GM19328 (cell line): ENCODE data around the gene KCNC3.

Experiments
- ATAC-seq: cut with Tn5 transposase; IDR thresholded peaks from one replicate; pipeline ENCODE4 v1.9.1; 2021; ENCODE audit warnings: mild to moderate bottlenecking, moderate library complexity; ENCODE audit not compliant: unreplicated experiment

The KCNC3 gene

DNA sequence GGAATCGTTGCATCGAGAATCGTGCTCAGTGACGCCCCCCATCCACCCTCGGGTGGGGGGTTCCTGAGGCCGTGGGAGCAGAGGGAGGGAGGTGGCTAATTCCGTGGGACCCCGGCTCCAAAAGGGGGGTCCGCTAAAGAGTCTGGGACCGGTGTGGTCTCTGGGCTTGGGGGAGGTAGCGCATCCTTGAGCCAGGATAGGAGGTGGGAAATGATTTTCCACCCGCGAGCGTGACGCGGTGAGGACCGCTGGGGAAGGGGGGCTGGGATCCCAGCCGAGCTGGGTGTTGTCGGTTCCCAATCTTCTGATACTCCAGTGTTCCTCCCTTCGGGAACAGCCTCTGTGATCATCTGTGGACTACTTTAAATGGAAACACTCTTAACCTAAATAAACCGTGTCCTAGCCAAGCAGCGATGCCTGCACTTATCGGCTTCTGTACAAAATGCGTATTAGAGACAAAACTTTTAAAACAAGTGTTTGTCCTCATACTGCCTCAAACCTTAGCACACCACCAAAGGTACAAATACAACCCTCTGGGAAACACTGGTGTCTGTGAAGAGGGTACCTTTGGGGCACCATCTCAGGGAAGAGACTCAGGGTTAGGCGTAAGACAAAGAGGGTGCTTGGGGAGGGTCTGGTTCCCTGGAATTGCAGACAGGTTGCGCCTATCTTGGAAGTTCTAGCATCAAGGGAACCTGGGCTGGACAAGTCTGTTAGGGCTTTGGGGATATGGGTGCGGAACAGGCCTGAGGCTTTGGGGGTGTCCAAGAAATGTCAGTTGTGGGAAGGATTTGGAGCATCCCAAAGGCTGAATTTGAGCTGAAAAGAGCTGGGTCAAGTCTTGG, 16.0 kb downstream of the KCNC3 start:
- ATAC-seq, result no peak

DNA sequence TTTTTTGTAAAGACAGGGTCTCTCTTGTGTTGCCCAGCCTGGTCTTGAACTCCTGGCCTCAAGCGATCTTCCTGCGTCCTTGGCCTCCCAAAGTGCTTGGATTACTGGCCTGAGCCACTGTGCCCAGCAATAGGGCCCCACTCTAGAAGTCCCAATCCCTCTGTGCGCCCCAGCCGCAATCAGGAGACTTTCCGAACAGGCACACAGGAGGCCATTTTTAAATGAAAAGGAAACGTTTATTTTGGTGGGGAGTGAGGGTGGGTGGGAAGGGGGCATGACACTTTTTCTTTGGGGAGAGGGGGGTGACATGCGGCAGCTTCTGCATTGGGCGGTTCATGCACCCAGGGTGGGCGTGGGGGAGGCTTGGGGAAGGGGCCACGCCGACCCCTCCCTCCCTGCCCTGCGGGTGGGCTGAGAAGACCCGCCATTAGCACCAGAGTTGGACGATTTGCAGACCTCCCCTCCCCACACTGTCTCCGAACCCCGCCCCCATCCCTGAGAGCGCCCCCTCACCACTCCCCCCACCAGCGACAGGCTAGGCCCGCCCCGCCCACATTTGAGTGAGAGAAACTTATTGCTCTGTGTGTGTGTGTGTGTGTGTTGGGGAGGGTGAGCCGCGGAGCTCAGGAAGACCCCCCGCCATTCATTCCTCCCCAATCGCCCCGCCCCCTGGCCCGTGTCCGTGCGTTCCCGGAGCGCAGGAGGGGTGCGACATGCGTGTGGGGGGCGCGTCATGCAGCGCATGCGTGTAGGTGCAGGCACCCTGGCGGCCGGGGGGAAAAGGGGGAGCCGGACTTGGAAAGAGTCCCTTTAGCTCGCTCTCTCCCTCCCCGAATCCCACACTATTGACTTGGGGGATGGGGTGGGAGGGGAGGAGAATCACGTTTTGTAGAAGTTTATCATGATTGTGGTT, 17.2 kb downstream of the KCNC3 start:
- no peak for ATAC-seq

DNA sequence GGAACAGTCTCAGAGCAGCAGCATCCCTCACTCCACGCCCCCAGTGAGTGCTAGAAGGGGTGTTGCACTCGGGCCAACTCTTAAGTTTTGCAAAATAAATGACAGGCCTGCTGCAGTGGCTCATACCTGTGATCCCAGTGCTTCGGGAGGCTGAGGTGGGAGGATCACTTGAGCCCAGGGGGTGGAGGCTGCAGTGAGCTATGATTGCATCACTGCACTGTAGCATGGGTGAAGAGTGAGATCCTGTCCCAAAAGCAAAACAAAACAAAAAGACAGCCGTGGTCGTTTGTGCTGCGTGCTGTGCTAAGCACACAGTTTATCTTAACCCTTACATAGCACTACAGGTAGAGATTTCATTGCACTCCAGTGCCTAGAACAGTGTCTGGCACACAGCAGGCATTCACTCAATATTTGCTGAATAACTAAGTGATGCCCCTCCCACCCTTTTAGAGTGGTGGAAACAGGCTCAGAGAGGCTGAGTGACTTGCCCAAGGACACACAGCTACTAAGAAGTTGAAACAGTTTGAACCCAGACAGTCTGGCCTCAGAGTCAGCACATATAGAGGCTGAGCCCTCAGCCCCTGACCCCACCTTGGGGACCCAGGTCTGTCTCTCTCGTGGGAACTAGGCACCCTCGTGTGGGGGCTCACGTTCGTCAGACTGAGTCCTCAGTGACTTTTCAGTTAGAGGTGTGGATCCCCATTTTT, 18.3 kb downstream of the KCNC3 start:
- no peak for ATAC-seq

DNA sequence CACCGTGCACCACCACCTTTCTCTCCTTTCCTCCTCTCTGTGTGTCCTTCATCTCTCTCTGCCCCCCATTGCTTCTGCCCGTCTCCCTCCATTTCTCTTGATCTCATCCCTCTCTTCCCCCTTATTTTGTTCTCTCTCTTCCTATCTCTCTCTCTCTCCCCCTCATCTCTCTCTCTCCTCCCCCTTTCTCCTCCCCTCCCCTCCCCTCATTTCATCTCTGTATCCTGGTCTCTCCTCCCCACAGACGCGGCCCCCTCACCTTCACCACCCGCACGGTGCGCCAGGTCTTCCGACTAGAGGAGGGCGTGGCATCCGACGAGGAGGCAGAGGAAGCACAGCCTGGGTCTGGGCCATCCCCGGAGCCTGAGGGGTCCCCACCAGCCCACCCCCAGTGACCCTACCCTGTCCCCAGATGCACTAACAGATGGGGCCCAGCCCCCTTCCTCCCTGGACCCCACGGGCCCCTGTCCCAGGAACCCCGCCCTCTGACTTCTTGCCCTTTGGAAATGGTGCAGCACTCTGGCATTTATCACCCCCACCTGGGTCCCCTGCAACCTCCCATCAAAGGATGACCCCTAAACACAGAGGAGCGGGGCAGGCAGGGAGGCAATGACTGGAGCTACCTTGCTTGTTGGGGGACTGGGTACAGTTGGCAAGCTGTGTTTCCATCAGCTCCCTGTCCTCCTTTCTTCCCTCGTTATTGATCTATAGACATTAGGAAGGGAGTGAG, 19.6 kb downstream of the KCNC3 start:
- no peak for ATAC-seq

DNA sequence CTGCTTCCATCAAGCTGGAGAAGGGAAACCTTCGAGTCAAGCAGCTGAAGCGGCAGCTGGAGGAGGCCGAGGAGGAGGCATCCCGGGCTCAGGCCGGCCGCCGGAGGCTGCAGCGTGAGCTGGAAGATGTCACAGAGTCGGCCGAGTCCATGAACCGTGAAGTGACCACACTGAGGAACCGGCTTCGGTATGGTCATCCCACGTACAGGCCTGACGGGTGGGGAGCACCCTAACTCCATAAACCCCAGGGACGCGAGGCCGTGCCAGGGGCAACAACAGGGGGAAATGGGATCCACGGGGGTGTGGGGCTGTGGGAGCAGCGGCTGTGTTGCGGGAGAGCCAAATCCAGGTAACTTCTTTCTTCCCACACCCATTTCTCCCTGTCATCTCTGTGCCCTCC, 20.2 kb downstream of the KCNC3 start:
- ATAC-seq, result no peak

DNA sequence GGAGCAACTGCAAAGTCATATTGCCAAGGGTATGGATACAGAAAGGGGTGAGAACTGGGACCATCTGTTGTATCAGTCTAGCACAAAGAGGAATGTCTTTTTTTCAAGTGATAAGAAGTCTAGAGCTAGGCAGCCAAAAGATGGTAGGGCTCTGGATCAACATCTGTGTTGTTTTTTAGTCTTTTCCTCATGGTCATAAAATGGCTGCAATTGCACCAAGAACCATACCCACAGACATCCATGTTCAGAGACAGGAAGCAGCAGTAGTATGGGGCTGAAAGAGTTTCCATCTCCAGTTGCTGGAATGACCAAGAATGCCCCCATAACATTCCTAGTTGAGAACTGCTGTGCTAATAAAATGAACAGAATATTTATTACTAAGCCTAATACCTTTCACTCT, 25.6 kb downstream of the KCNC3 start:
- no peak for ATAC-seq

DNA sequence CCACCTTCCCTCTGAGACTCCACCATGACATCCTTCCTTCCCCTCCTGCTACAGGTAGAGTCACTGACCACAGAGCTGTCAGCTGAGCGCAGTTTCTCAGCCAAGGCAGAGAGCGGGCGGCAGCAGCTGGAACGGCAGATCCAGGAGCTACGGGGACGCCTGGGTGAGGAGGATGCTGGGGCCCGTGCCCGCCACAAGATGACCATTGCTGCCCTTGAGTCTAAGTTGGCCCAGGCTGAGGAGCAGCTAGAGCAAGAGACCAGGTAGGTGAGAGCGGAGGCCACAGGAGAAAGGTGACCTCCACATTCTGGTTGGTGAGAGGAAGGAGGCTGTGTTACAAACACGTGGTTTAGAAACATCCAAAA, 27.6 kb downstream of the KCNC3 start:
- ATAC-seq, result no peak

DNA sequence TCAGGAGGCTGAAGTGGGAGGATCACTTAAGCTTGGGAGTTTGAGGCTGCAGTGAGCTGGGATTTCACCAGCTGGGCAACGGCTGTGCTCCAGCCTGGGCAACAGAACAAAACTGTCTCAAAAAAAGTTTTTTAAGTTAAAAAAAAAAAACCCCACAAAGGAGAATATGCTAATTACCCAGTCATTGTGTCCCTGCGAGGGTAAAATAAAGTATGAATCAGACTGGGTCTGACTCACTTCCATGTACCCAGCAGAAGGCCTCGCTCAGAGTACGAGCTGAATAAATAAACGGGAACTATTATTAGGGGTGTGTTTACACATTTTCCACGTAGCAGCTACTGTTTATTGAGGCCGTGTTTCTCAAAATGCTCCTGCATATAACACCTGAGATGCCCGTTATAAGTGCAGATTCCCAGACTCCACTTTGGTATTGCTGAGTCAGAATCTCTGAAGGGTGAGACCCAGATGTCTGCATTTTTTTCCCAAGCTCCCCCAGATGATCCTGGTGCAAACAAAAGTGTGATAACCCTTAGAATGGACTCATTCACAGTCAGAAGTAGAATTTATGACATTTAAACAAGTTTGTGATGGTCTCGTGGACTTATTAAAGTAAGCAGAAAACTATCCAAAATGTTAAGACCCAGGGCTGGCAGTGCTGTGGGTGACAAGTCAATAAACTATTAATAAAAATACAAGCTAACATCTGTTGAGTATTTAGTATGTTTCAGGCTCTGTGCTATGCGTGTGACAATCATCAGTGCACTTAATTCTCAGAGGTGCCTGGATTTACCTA, 28.2 kb downstream of the KCNC3 start:
- ATAC-seq, result no peak

DNA sequence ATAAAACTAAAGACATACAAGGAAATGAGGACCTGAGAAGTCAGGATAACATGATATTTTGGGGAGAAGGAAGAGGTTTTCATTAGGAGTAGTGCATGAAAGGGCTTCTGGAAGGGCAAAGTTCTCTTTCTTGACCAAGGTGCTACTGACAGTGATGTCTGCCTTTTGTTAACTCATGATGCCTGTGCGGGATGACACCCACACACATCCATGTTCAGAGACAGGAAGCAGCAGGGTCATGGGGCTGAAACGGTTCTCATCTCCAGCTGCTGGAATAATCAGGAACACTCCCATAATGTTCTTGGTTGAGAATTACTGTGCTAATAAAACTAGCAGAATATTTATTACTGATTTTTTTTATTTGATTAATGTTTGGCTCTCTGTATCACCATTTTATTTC, 29.1 kb downstream of the KCNC3 start:
- no peak for ATAC-seq

DNA sequence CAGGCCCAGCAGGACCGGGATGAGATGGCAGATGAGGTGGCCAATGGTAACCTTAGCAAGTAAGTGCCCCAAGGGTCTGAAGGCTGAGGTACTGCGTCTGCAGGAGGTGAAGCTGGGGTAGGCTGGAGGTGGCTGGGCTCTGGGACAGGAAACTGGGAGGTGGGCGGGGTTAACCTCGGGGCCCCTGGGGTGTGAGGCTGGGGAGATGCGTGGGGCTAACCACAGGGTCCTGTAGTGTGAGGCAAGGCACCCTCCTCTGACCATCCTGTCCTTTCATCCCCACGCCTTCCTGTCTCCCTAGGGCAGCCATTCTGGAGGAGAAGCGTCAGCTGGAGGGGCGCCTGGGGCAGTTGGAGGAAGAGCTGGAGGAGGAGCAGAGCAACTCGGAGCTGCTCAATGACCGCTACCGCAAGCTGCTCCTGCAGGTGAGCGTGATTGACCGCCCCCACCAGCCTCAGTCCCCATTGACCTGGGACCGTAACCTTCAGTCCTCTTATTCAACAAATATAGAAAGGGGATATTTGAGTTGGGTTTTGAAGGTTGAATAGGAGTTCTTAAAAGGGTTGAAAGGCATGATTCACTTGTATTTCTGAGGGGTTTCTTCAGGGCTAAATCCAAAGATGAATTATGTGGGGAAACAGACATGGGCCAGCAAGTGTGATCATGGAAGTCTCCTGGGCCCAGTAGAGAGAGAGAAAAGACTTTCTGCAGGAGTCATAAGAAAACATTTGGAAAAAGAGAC, 35.7 kb downstream of the KCNC3 start:
- ATAC-seq, result no peak

DNA sequence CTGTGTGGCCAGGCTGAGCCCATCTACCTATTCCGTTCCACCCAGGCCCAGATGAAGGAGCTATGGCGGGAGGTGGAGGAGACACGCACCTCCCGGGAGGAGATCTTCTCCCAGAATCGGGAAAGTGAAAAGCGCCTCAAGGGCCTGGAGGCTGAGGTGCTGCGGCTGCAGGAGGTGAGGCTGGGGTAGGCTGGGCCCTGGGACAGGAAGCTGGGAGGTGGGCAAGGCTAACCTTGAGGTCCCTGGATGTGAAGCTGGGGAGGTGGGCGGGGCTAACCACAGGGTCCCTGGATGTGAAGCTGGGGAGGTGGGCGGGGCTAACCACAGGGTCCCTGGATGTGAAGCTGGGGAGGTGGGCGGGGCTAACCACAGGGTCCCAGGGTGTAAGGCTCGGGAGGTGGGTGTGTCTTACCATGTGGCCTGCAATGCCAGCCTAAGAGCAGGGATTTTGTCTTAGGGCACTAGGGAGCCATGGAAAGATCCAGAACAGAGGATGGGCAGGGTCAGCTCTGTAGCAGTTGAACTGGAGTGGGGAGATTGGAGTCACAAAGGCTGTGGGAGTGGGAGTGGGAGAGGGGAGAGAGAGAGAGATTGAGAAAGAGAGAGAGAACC, 36.9 kb downstream of the KCNC3 start:
- ATAC-seq, result no peak

DNA sequence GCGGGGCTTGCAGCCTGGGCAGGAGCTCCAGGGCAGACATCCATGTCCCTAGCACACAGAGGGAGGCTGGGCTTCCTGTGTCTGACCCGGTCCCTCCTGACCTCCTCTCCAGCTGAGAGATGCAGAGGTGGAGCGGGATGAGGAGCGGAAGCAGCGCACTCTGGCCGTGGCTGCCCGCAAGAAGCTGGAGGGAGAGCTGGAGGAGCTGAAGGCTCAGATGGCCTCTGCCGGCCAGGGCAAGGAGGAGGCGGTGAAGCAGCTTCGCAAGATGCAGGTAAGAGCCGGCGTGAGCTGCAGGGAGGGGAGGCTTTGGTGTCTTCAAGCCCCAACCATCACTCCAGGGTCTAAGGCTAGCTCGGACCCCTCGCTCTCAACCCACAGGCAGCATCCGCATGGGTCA, 38.4 kb downstream of the KCNC3 start:
- ATAC-seq, result no peak

DNA sequence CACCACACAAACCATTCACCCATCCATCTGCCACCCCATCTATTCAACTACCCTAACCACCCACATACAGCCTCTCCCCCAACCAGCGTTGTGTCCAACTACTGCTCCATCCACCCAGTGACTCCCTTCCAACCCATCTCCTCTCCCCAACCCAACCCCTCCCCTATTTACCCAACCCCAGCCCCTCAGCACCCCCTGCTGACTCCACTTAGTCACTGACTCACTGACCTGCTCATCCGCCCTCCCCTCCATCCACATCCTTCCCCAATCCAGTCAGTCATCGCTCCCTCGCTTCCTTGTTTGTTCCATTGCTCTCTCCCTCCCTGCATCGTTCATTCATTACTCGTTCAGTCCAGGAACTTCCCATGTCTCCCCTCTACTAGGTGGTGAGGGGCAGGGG, 39.2 kb downstream of the KCNC3 start:
- ATAC-seq, result no peak

DNA sequence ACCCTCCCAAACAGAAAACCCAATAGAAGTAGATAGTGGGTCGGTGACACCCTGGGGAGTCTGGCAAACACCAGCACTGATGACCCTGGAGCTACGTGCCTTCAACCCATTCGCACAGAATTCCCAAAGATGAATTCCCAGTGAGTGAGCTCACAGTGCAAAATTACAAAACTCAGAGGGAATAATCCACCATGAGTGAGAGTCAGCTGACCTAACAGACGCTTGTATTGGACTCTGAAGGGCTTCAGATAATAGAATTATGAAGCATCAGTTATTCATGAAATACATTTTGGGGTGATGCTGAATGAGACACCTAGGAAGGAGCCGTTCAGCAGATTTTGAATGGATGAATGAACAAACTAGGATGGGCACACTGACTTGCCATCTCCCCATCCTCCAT, 40.2 kb downstream of the KCNC3 start:
- no peak for ATAC-seq

DNA sequence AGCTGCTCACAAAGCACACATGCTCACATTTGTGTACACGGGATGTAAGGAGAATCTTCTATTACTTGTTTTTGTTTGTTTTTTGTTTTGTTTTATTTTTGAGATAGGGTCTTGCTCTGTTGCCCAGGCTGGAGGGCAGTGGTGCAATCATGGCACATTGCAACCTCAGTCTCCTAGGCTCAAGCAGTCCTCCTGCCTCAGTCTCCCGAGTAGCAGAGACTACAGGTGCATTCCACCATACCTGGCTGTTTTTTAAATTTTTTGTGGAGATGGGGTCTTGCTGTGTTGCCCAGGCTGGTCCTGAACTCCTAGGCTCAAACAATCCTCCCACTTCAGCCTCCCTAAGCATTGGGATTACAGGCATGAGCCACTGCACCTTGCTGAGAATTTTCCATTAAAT, 41.8 kb downstream of the KCNC3 start:
- ATAC-seq, result no peak

DNA sequence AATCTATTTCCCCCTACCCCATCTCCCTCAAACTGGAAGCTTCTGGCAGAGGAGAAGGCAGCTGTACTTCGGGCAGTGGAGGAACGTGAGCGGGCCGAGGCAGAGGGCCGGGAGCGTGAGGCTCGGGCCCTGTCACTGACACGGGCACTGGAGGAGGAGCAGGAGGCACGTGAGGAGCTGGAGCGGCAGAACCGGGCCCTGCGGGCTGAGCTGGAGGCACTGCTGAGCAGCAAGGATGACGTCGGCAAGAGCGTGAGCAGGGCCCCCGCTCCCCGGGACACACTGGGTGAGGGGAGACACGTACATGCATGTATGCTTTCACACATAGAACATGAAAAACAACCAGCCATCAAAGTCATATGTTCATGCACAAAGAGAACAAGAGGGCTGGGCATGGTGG, 42.7 kb downstream of the KCNC3 start:
- no peak for ATAC-seq

DNA sequence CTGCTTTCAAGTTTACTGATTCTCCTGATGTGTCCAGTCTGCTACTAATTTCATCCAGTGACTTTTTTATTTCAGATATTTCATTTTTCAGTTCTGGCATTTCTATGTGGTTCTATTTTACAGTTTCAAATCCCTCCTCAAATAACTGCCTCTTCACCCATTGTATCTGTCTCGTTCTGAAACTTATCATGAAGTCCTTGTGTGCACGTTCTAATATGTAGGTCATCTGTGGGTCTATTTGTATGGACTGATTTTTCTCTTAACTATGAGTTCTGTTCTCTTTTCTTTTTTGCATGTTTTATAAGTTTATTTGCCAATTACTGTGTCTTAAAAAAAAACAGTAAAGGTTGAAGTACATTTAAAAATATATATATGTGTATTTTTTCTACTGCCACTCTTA, 43.3 kb downstream of the KCNC3 start:
- ATAC-seq, result no peak

DNA sequence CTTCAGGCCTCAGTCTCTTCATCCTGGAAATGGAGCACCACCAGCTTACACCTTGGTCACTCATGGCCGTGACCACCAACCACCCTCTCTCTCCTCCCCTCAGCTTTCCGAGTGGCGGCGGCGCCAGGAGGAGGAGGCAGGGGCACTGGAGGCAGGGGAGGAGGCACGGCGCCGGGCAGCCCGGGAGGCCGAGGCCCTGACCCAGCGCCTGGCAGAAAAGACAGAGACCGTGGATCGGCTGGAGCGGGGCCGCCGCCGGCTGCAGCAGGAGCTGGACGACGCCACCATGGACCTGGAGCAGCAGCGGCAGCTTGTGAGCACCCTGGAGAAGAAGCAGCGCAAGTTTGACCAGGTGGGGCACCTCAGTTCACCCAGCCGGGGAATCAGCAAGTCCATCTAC, 47.7 kb downstream of the KCNC3 start:
- no peak for ATAC-seq

DNA sequence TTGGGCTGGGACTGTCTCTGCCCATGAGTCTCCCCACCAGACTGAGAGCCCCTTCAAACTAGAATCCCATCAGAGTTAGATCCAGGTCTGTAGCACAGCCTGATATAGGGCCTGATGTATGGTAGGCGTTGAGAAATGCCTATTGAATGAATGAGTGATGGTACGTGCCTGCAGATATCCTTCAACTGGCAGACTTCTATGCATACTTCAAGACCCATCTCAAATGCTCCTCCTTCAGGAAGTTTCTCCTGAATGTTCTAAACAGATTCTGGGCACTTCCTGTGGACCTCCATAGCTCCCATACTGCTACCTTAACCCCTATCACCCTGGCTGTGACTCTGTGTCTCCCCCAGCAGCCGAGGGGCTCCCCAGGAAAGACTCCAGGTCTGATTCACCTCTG, 48.2 kb downstream of the KCNC3 start:
- ATAC-seq, result no peak
